ENCODE results near the gene SNX9.

The SNX9 gene

DNA sequence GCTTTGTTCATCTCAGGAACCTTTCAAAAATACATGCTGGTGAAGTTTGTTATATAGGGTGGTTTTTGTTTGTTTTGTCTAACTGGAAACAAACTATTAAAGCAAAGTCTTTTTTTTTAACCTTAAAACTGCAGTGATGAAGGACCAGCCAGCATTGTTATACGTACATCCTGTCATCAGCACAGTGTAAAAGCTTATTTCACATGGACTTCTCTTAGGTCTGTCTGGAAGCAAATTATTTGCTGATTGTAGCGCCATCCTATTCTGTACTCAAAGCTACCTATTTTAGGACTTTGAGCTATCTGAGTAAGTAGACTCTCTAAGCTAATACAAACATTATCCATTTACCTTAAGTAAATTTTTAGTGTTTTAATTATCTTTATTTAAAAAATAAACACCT lies 61.7 kb downstream of the SNX9 start:
- DNase-seq (ENCODE audit: low read depth in 2 of 2): no peak
- H3K4me3 ChIP-seq (replicated peaks in 1 of 2; ENCODE audit: low read depth in 2 of 2, low read length in 2 of 2): no peak overlapping the region
- TF ChIP-seq, protein P1, sequence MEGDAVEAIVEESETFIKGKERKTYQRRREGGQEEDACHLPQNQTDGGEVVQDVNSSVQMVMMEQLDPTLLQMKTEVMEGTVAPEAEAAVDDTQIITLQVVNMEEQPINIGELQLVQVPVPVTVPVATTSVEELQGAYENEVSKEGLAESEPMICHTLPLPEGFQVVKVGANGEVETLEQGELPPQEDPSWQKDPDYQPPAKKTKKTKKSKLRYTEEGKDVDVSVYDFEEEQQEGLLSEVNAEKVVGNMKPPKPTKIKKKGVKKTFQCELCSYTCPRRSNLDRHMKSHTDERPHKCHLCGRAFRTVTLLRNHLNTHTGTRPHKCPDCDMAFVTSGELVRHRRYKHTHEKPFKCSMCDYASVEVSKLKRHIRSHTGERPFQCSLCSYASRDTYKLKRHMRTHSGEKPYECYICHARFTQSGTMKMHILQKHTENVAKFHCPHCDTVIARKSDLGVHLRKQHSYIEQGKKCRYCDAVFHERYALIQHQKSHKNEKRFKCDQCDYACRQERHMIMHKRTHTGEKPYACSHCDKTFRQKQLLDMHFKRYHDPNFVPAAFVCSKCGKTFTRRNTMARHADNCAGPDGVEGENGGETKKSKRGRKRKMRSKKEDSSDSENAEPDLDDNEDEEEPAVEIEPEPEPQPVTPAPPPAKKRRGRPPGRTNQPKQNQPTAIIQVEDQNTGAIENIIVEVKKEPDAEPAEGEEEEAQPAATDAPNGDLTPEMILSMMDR (IDR thresholded peaks at IDR 0.05; ENCODE audit: low read depth, low read length): no peak

DNA sequence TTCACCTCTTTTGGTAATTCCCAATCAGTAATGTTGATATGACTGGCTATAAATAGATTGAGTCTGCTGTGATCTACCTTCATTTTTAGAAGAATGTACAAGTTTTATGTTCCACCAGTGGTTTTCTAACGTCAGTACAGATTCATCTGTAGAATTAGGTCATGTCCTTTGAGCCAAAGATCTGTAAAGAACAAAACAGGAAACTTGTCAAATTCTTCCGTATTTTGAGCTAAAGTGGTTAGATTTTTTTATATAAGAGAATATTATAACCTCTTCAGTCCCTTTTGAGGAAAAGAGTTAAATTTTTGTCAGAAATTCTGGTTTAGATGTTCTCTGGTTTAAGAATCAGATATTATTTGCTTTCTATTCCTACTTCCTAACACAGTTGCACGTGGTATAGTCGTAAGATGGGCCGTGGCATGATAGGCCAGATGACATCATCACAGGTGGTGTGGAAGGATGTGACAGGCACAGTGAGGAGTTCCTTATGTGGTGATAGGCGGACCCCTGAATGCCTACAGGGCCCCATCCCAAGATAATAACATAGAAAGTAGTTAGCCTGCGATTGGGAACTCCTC lies 62.3 kb downstream of the SNX9 start:
- TF ChIP-seq, protein P1 (IDR thresholded peaks at IDR 0.05; ENCODE audit: low read depth, low read length): no peak
- no peak overlapping the region for H3K4me3 ChIP-seq (replicated peaks in 1 of 2; ENCODE audit: low read depth in 2 of 2, low read length in 2 of 2)
- no peak for DNase-seq (ENCODE audit: low read depth in 2 of 2)

DNA sequence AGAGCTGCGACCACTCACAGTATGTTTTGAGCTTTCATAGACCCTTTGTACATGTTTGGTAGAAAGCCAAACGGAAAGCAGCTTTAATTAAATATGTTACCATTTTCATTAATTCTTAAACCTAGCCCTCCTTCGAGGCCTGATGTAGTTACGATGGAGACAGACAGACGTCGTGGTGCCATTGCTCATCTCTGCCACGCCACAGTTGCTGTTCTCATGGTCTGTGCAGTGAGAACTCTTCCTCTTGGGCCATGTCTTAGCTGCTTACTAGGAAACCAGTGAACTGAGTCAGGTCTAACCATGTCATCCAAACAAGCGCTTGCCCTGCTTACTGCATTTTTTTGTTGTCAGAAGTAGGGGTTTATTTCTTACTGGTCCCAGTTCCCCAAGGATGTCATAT lies 62.8 kb downstream of the SNX9 start:
- TF ChIP-seq, protein P1 (IDR thresholded peaks at IDR 0.05; ENCODE audit: low read depth, low read length): no peak
- H3K4me3 ChIP-seq (replicated peaks in 1 of 2; ENCODE audit: low read depth in 2 of 2, low read length in 2 of 2): no peak overlapping the region

DNA sequence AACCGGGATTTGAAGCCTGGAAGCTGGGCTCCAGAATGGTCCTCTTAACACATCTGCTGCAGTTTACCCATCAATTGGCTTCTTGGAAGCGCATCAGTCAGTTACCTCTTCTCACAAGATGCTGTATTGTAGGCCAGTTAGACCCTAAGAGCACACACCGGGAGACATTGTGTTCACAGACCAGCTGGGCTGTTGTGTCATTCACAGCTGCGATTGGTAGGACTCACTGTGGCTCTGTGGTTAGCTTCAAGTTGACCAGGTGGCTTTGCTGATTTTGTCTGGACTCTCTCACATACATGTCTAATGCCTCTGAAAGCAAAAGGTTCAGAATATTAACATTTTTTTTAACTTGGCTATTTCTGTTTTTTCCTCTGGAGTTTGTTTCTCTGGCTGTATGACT lies 64.8 kb downstream of the SNX9 start:
- TF ChIP-seq, protein P1 (IDR thresholded peaks at IDR 0.05; ENCODE audit: low read depth, low read length): no peak
- H3K4me3 ChIP-seq (replicated peaks in 1 of 2; ENCODE audit: low read depth in 2 of 2, low read length in 2 of 2): no peak overlapping the region
- no peak for DNase-seq (ENCODE audit: low read depth in 2 of 2)

More for the DNA sequence above, 62.8 kb downstream of the SNX9 start:
- no peak for DNase-seq (ENCODE audit: low read depth in 2 of 2)

DNA sequence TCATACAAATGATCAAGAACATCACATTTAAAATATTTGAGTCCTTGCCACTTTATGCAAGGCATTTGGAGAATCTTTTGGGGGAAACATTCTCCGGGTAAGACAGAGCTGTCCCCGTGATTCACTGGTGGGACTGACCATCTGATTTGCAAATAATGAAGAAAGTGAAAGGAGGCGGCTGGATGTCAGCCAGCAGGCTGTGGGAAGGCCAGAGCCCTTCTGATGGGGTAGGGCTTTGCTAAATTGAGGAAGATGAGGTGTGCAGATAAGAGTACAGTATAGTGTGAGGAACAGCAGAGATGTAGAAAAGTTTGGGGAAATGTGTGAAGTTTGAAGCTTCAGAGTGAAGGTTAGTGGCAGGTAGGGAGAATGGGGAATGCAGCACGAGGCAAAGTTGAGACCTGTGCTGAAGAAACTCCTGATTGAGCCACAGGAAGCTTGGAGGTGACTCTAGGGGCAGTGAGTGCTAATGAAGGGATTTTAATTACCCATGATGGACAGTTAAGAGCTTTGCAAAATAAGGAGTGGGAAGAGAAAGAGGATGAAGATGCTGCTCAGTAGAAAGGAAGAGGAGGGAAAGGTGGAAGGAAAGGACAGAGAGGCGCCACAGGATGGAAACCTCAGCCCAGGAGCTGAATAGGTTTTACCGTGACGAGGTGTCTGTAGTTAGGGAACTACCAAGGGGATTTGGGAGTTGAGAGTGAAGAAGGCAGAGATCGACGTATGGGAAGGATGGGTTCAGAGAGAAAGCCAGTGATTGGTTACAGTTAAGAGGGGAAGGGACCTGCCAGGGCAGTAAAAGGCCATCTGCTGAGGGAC lies 68.7 kb downstream of the SNX9 start:
- no peak overlapping the region for H3K4me3 ChIP-seq (replicated peaks in 1 of 2; ENCODE audit: low read depth in 2 of 2, low read length in 2 of 2)
- TF ChIP-seq, protein P1 (IDR thresholded peaks at IDR 0.05; ENCODE audit: low read depth, low read length): no peak

DNA sequence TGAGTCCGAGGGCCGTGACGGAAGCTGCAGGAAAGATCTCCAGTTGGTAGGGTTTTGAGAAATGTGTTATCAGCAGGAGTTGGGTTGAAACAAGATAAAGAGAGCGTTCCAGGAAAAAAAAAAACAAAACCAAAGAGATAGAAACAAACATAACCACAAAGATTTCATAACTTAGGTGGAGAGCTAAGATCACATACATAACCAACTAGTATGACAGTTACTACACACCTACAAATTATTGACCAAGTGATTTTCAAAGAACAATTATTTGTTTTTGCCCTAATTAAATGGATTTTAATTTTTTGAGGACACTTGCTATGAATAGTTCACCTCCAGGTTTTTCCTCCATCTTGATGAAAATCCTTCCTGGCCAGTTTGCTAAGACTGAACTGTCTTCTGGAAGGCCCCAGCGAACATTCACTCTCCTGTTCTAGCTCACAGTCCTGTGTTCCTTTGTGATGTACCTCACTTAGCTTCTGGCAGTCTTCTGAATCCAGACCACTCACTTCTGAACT lies 69.4 kb downstream of the SNX9 start:
- H3K4me3 ChIP-seq (replicated peaks in 1 of 2; ENCODE audit: low read depth in 2 of 2, low read length in 2 of 2): no peak overlapping the region
- TF ChIP-seq, protein P1 (IDR thresholded peaks at IDR 0.05; ENCODE audit: low read depth, low read length): no peak
- DNase-seq (ENCODE audit: low read depth in 2 of 2): no peak

More for the DNA sequence above, 68.7 kb downstream of the SNX9 start:
- DNase-seq (ENCODE audit: low read depth in 2 of 2): no peak

Measured in cardiac fibroblast (primary cell).